H1 (cell line): ENCODE measurements around the gene TGFBR1. TPM values are rescaled to one million over a fixed set of nuclear protein-coding genes. Genes with fewer than 3 reads are reported as not detected.

ENCODE experiments used
- CTCF ChIA-PET: fragments of 300-600 bp; sonication (Branson Sonifier 250); formaldehyde crosslinking; loops from one replicate; lab custom pipeline; 2021; ENCODE audit not compliant: partially characterized antibody; lab: Charles Lee
- POLR2A ChIA-PET: fragments of 300-600 bp; sonication (Branson Sonifier 250); formaldehyde crosslinking; loops from one replicate; lab custom pipeline; 2021; ENCODE audit warnings: inconsistent platforms; ENCODE audit not compliant: partially characterized antibody; lab: Charles Lee
- DNase-seq, 2 experiments: peaks; one replicate each; pipeline versions ENCODE4 v3.0.0 to v3.0.0-alpha.2; 2010 to 2022; ENCODE audit warnings: low spot score in 2 of 2, low read depth in 1 of 2, mixed read lengths in 1 of 2
- FAIRE-seq: peaks from 2 replicates; lab custom pipeline; 2011; peaks lifted over from hg19 to GRCh38; lab: Jason Lieb, UNC
- H2AFZ ChIP-seq: 2 replicates; pipeline ENCODE4 v1.8.1; 2012; ENCODE audit warnings: low read length, inconsistent platforms
- H2AK5ac ChIP-seq: 2 replicates; pipeline ENCODE4 v1.6.1; 2013; ENCODE audit warnings: low read depth, low read length
- H2BK120ac ChIP-seq: replicated peaks from 2 replicates; pipeline ENCODE3; 2013; ENCODE audit warnings: low read depth, low read length, inconsistent platforms
- H2BK12ac ChIP-seq: 2 replicates; pipeline ENCODE4 v1.6.1; 2013; ENCODE audit warnings: low read depth, low read length
- H2BK15ac ChIP-seq: 2 replicates; pipeline ENCODE4 v1.6.1; 2013; ENCODE audit warnings: low read length
- H2BK20ac ChIP-seq: 2 replicates; pipeline ENCODE4 v1.6.1; 2013; ENCODE audit warnings: low read length
- H2BK5ac ChIP-seq: 2 replicates; pipeline ENCODE4 v1.6.1; 2013; ENCODE audit warnings: low read depth, low read length
- H3K14ac ChIP-seq: 2 replicates; pipeline ENCODE4 v1.6.1; 2013; ENCODE audit warnings: inconsistent platforms; ENCODE audit not compliant: insufficient read length
- H3K18ac ChIP-seq: 2 replicates; pipeline ENCODE4 v1.6.1; 2013; ENCODE audit warnings: low read length; ENCODE audit errors: extremely low read depth
- H3K23ac ChIP-seq: 2 replicates; pipeline ENCODE4 v1.6.1; 2013; ENCODE audit warnings: inconsistent platforms; ENCODE audit not compliant: insufficient read length
- H3K23me2 ChIP-seq: 2 replicates; pipeline ENCODE4 v1.6.1; 2013; ENCODE audit warnings: low read depth, low read length
- H3K27ac ChIP-seq: 2 replicates; pipeline ENCODE4 v1.6.1; 2011; ENCODE audit warnings: low read depth, low read length, inconsistent platforms
- H3K27me3 ChIP-seq, 4 experiments: replicated peaks in 1 of 4; 1 replicate in 1 of 4; 2 replicates in 3 of 4; pipeline versions ENCODE4 v1.6.1 to v1.8.1; 2011 to 2013; ENCODE audit warnings: low read length in 3 of 4, mild to moderate bottlenecking in 3 of 4, inconsistent platforms in 2 of 4, mixed read lengths in 2 of 4, moderate library complexity in 1 of 4; ENCODE audit not compliant: control insufficient read depth in 3 of 4, insufficient read depth in 3 of 4; ENCODE audit errors: extremely low read depth in 1 of 4
- H3K36me3 ChIP-seq, 4 experiments: 2 replicates each; pipeline versions ENCODE4 v1.6.1 to v1.8.1; 2011 to 2013; ENCODE audit warnings: mild to moderate bottlenecking in 4 of 4, low read length in 3 of 4, moderate library complexity in 2 of 4, control low read depth in 1 of 4, inconsistent platforms in 1 of 4; ENCODE audit not compliant: insufficient read depth in 4 of 4, control insufficient read depth in 2 of 4
- H3K4ac ChIP-seq: replicated peaks from 2 replicates; pipeline ENCODE3; 2013; ENCODE audit warnings: low read length, low read depth, mixed read lengths, inconsistent platforms; ENCODE audit not compliant: insufficient read length
- H3K4me1 ChIP-seq, 4 experiments: replicated peaks in 1 of 4; 1 replicate in 1 of 4; 2 replicates in 3 of 4; pipeline versions ENCODE4 v1.6.1 to v1.8.1; 2011 to 2013; ENCODE audit warnings: low read length in 3 of 4, inconsistent platforms in 2 of 4, mixed read lengths in 1 of 4; ENCODE audit not compliant: insufficient read depth in 4 of 4, control insufficient read depth in 3 of 4
- H3K4me2 ChIP-seq, 2 experiments: 2 replicates each; pipeline versions ENCODE4 v1.6.1 to v1.8.1; 2011 to 2013; ENCODE audit warnings: low read depth in 2 of 2, low read length in 2 of 2, control low read depth in 1 of 2, inconsistent platforms in 1 of 2, mild to moderate bottlenecking in 1 of 2; ENCODE audit not compliant: insufficient read depth in 1 of 2
- H3K4me3 ChIP-seq, 4 experiments: fragments of 200-600, 300-600 bp in 1 of 4; sonication (generic), shearing (Covaris generic), sonication (Bioruptor Twin) in 1 of 4; 2 replicates each; pipeline versions ENCODE4 v1.5.1 to v1.8.1; 2011 to 2016; ENCODE audit warnings: low read length in 4 of 4, low read depth in 3 of 4, control low read depth in 2 of 4, inconsistent platforms in 2 of 4, mild to moderate bottlenecking in 2 of 4, mixed read lengths in 1 of 4, moderate library complexity in 1 of 4; ENCODE audit not compliant: insufficient read depth in 2 of 4; ENCODE audit errors: extremely low read depth in 1 of 4
- H3K56ac ChIP-seq: replicated peaks from 2 replicates; pipeline ENCODE3; 2013; ENCODE audit warnings: low read depth, mild to moderate bottlenecking, mixed read lengths, low read length, inconsistent platforms; ENCODE audit not compliant: insufficient read length
- H3K79me1 ChIP-seq: 2 replicates; pipeline ENCODE4 v1.6.1; 2013; ENCODE audit warnings: low read depth, low read length, control low read depth
- H3K79me2 ChIP-seq, 2 experiments: 2 replicates each; pipeline versions ENCODE4 v1.6.1 to v1.8.1; 2012 to 2013; ENCODE audit warnings: low read length in 2 of 2, mild to moderate bottlenecking in 2 of 2, inconsistent platforms in 1 of 2; ENCODE audit not compliant: insufficient read depth in 2 of 2, control insufficient read depth in 1 of 2
- H3K9ac ChIP-seq, 4 experiments: replicated peaks in 1 of 4; 1 replicate in 1 of 4; 2 replicates in 3 of 4; pipeline versions ENCODE4 v1.6.1 to v1.8.1; 2011 to 2013; ENCODE audit warnings: low read depth in 3 of 4, low read length in 3 of 4, control low read depth in 2 of 4, mild to moderate bottlenecking in 2 of 4, moderate library complexity in 2 of 4, inconsistent platforms in 1 of 4; ENCODE audit errors: extremely low read depth in 1 of 4
- H3K9me3 ChIP-seq, 2 experiments: 2 replicates each; pipeline versions ENCODE4 v1.6.1 to v1.8.1; 2012 to 2013; ENCODE audit warnings: mild to moderate bottlenecking in 2 of 2, moderate library complexity in 2 of 2, control low read depth in 1 of 2, inconsistent platforms in 1 of 2, low read depth in 1 of 2, low read length in 1 of 2, mixed read lengths in 1 of 2; ENCODE audit not compliant: insufficient read depth in 2 of 2
- H4K20me1 ChIP-seq, 2 experiments: replicated peaks in 1 of 2; 2 replicates each; pipeline versions ENCODE3 to v1.8.1; 2011 to 2013; ENCODE audit warnings: inconsistent platforms in 2 of 2, low read length in 2 of 2, mild to moderate bottlenecking in 1 of 2; ENCODE audit not compliant: insufficient read depth in 2 of 2, control insufficient read depth in 1 of 2
- H4K5ac ChIP-seq: 2 replicates; pipeline ENCODE4 v1.6.1; 2013; ENCODE audit warnings: low read length, low read depth, mixed read lengths, inconsistent platforms; ENCODE audit not compliant: insufficient read length
- H4K8ac ChIP-seq: 2 replicates; pipeline ENCODE4 v1.8.0; 2013; ENCODE audit warnings: mild to moderate bottlenecking, moderate library complexity, low read length, inconsistent platforms; ENCODE audit not compliant: insufficient read depth; ENCODE audit errors: extremely low read depth
- H4K91ac ChIP-seq: replicated peaks from 2 replicates; pipeline ENCODE3; 2013; ENCODE audit warnings: low read length, mixed read lengths, inconsistent platforms; ENCODE audit not compliant: insufficient read length
- CEBPB ChIP-seq: IDR thresholded peaks from 2 replicates; pipeline ENCODE4 v1.6.1; 2012; ENCODE audit warnings: low read depth, low read length
- GTF2F1 ChIP-seq: IDR thresholded peaks from 2 replicates; pipeline ENCODE4 v1.6.1; 2012; ENCODE audit warnings: low read depth, low read length, improper control_type of control experiment, borderline replicate concordance
- HDAC2 ChIP-seq, 2 experiments: fragments of 300-600 bp in 1 of 2; sonication (generic) in 1 of 2; IDR thresholded peaks; 2 replicates each; pipeline ENCODE4 v1.6.1; 2011 to 2012; ENCODE audit warnings: low read depth in 2 of 2, low read length in 2 of 2, mild to moderate bottlenecking in 2 of 2, moderate library complexity in 2 of 2, borderline replicate concordance in 1 of 2, inconsistent platforms in 1 of 2
- POLR2AphosphoS5 ChIP-seq: IDR thresholded peaks from 2 replicates; pipeline ENCODE4 v1.6.1; 2011; ENCODE audit warnings: low read depth, low read length
- POU5F1 ChIP-seq: IDR thresholded peaks from 2 replicates; pipeline ENCODE4 v1.6.1; 2011; ENCODE audit warnings: low read depth, mild to moderate bottlenecking, low read length, moderate library complexity
- RFX5 ChIP-seq: IDR thresholded peaks from 2 replicates; pipeline ENCODE4 v1.6.1; 2011; ENCODE audit warnings: low read depth, low read length, improper control_type of control experiment, borderline replicate concordance
- SIRT6 ChIP-seq: IDR thresholded peaks from one replicate; pipeline ENCODE4 v1.7.1; 2012; ENCODE audit warnings: low read length, inconsistent platforms
- TBP ChIP-seq: IDR thresholded peaks from 2 replicates; pipeline ENCODE4 v1.6.1; 2011; ENCODE audit warnings: low read depth, low read length, improper control_type of control experiment
- TCF12 ChIP-seq: IDR thresholded peaks from 2 replicates; pipeline ENCODE4 v1.6.1; 2011; ENCODE audit warnings: low read depth, mild to moderate bottlenecking, low read length
- WGBS, 2 experiments: shearing (Covaris generic) in 1 of 2; methylation state at CpG; one replicate each; pipeline versions ENCODE4 v1.1.6 to v1.1.7; 2013 to 2015; ENCODE audit warnings: low lambda C conversion rate in 2 of 2, mixed read lengths in 2 of 2, inconsistent platforms in 1 of 2, low coverage in 1 of 2, missing lambda C conversion rate in 1 of 2; ENCODE audit not compliant: insufficient replicate concordance in 2 of 2, insufficient coverage in 1 of 2, insufficient read length in 1 of 2; ENCODE audit errors: extremely low coverage in 1 of 2, missing lambda C conversion rate in 1 of 2; 5-methylcytosine and 5-hydroxymethylcytosine counted together
- polyA plus RNA-seq, 7 experiments: library from polyadenylated mRNA; depleted of rRNA in 3 of 7; stranded (reverse) in 5 of 7; unstranded in 2 of 7; fragments of >200 nt in 5 of 7; fragments of 200-250 nt in 2 of 7; gene quantifications; 1 replicate in 5 of 7; 2 replicates in 1 of 7; 4 replicates in 1 of 7; pipeline versions ENCODE4 v1.2.1 to v1.2.3, GENCODE V29; 2011 to 2013; ENCODE audit warnings: missing spikeins in 2 of 7, mixed read lengths in 2 of 7
- total RNA-seq: library from RNA; stranded (reverse); fragmentation: NEBNext Ultra II Directional; extraction: Animal tissue kit (Norgen Biotek cat#: 25700); gene quantifications from 2 replicates; pipeline ENCODE4 v1.2.1, GENCODE V29; 2021
- TF ChIP-seq, protein P1 (sequence below): IDR thresholded peaks from 2 replicates; pipeline ENCODE4 v1.6.1; 2012; ENCODE audit warnings: low read length, inconsistent platforms

TGFBR1 gene
- total and polyA plus RNA-seq, 2 of the 8 experiments (the other 6 are each of a cell fraction or from before 2014, with no cell fraction given), result 16.8 to 52.4 TPM

DNA sequence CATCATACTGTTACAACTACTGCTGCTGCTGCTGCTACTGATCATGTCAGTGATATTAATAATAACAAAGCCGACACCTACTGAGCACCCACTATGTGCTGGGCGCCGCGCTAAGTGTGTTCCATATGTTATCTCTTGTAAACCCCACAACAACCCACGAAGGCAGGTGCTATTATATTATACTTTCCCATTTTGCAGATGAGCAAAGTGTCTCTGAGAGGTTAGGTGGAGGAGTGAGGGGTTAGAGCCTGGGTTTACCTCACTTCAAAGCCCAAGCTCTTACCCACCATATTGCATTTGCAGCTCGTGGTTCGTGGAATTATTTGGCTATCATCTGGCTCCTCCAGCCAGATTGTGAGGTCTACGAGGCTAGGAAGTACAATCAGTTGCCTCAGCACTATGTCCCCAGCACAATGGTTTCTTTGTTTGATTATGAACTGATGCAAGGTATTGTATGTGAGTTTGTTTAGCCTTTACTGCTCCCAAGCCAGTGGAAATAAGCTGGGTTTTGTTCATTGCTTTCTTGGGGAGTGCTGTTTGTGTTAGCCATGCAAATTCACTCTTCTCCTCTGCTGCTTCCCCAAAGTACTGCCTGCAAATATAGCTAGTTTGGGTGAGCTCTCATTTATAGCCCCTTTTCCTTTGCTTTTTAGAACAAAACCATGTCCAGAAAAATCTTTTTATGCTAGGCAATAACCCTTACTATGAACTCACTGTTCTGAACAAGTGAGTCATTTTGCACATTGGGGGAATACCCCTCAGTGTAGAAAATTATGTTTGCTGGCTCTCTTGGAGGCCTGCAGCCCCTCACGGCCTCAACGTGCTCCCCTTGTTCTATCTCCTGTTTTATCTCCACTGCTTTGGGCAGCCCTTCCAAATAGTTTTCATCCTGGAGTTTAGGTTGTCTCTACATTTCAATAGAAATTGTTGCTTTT is 68.9 kb downstream of the TGFBR1 start:
- Histone ChIP-seq H2AFZ (no peak overlapping the region), H3K4me3 (no peak overlapping the region), H3K4ac (no peak overlapping the region)
- TF ChIP-seq, protein P1, sequence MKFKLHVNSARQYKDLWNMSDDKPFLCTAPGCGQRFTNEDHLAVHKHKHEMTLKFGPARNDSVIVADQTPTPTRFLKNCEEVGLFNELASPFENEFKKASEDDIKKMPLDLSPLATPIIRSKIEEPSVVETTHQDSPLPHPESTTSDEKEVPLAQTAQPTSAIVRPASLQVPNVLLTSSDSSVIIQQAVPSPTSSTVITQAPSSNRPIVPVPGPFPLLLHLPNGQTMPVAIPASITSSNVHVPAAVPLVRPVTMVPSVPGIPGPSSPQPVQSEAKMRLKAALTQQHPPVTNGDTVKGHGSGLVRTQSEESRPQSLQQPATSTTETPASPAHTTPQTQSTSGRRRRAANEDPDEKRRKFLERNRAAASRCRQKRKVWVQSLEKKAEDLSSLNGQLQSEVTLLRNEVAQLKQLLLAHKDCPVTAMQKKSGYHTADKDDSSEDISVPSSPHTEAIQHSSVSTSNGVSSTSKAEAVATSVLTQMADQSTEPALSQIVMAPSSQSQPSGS, result no peak
- no peak for TF ChIP-seq POLR2AphosphoS5
- no peak for TF ChIP-seq TBP
- no peak for TF ChIP-seq CEBPB
- TF ChIP-seq SIRT6, result no peak
- TF ChIP-seq HDAC2 (IDR thresholded peaks at IDR 0.05; ENCODE audit: borderline replicate concordance in 1 of 2, low read depth in 2 of 2, low read length in 2 of 2), result no peak
- no peak for TF ChIP-seq GTF2F1
- TF ChIP-seq POU5F1, result no peak
- no peak for TF ChIP-seq TCF12
- TF ChIP-seq RFX5, result no peak

More for the DNA sequence above, 68.9 kb downstream of the TGFBR1 start:
- no peaks in the 10 kb centered on the region for H3K9me3 ChIP-seq
- H3K23ac ChIP-seq, result no peak overlapping the region
- no peak overlapping the region for H4K91ac ChIP-seq
- no peaks in the 10 kb centered on the region for H4K20me1 ChIP-seq
- H3K4me1 ChIP-seq, result peaks cover 9 to 22% (median 17%) of the 10 kb centered on the region in 4 experiments
- H3K36me3 ChIP-seq, result no peaks in the 10 kb centered on the region
- ChIA-PET CTCF (interaction anchor here (0.7 to 5.3 kb wide), 8 partner anchors 9 to 911 kb away, joined by 3 to 41 read pairs (median 4); no protein-coding TSS in a partner anchor), POLR2A (interaction anchor here (0.6 kb wide), 1 partner anchor 250 kb away, joined by 3 read pairs; no protein-coding TSS in a partner anchor)
- H3K56ac ChIP-seq, result no peak overlapping the region
- no peak overlapping the region for H4K8ac ChIP-seq
- FAIRE-seq (no peak), DNase-seq (no peak)
- H4K5ac ChIP-seq, result no peak overlapping the region
- H3K27me3 ChIP-seq, result no peaks in the 10 kb centered on the region; a peak in 1 of 7 replicates
- WGBS, 2 experiments, result 82% methylated on average over 10 of the region's 10 CpGs; no CpG with 5 or more reads in 1 of the 2 experiments
- no peak overlapping the region for H2BK5ac ChIP-seq
- no peak overlapping the region for H2BK20ac ChIP-seq
- H3K79me2 ChIP-seq, result no peaks in the 10 kb centered on the region
- H3K23me2 ChIP-seq, result no peaks in the 10 kb centered on the region
- H3K27ac ChIP-seq, result no peak overlapping the region
- H2BK120ac ChIP-seq, result no peak overlapping the region
- H3K79me1 ChIP-seq, result no peaks in the 10 kb centered on the region
- no peak overlapping the region for H2AK5ac ChIP-seq
- no peak overlapping the region for H2BK12ac ChIP-seq
- no peak overlapping the region for H3K4me2 ChIP-seq
- H2BK15ac ChIP-seq, result no peak overlapping the region
- no peak overlapping the region for H3K9ac ChIP-seq
- no peak overlapping the region; the same call in 1 of the 2 replicates for H3K18ac ChIP-seq
- no peak overlapping the region for H3K14ac ChIP-seq
